ENCODE data around the gene COL11A1. TPM values are rescaled to one million over a fixed set of nuclear protein-coding genes. Genes with fewer than 3 reads are reported as not detected.

The COL11A1 gene
- polyA plus RNA-seq, 2 of the 4 experiments (the other 2 are of a cell fraction) = 6.8 to 13.6 TPM

DNA sequence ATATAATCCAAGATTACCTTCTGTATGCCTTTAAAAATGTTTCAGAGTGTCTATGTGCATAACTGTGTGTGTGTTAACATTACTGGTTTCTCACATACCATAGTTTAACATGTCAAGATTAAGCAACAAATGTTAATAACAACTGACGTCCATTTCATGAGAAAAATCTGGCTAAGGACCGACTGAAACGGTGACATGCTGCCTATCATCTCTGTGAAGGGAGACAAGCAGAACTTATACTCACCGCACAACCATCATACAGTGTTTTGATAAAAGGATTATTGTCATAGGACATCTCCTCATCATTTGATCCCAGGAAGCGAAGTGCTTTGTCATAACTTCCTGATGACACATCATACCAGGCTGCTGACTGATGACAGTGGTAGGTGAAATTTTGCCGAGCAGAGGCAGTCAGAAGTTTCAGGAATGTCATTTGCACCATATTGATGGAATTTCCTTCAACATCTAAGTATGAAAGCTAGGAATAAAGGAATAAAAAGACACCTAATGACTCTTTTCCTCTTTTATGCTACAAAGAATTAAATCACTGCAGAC lies 228.8 kb downstream of the COL11A1 start:
- TF ChIP-seq ZFP36 (IDR thresholded peaks at IDR 0.05; ENCODE audit: borderline replicate concordance, partially characterized antibody) = no peak
- TF ChIP-seq HOXB5 (CRISPR knock-in tag; IDR thresholded peaks at IDR 0.05) = no peak
- no peak for TF ChIP-seq RNF2 (IDR thresholded peaks at IDR 0.05; ENCODE audit: borderline replicate concordance, low read depth)
- 0 out of 5 replicates have a peak, but pooled peaks of 1 of the 2 experiments have one; percentile 6 for TF ChIP-seq RAD21 (conservative IDR thresholded peaks at IDR 0.05 in 1 of 2, IDR thresholded peaks at IDR 0.05 in 1 of 2)
- no peak for TF ChIP-seq FOSB (CRISPR knock-in tag; IDR thresholded peaks at IDR 0.05)
- no peak for TF ChIP-seq POLR2A (IDR thresholded peaks at IDR 0.05; ENCODE audit: low read length)
- no peak for TF ChIP-seq JUN (IDR thresholded peaks at IDR 0.05)
- TF ChIP-seq EHMT2 (IDR thresholded peaks at IDR 0.05; ENCODE audit: low read depth) = no peak
- TF ChIP-seq, protein P1, sequence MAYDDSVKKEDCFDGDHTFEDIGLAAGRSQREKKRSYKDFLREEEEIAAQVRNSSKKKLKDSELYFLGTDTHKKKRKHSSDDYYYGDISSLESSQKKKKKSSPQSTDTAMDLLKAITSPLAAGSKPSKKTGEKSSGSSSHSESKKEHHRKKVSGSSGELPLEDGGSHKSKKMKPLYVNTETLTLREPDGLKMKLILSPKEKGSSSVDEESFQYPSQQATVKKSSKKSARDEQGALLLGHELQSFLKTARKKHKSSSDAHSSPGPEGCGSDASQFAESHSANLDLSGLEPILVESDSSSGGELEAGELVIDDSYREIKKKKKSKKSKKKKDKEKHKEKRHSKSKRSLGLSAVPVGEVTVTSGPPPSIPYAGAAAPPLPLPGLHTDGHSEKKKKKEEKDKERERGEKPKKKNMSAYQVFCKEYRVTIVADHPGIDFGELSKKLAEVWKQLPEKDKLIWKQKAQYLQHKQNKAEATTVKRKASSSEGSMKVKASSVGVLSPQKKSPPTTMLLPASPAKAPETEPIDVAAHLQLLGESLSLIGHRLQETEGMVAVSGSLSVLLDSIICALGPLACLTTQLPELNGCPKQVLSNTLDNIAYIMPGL (CRISPR knock-in tag; IDR thresholded peaks at IDR 0.05; ENCODE audit: borderline replicate concordance) = no peak
- TF ChIP-seq TP53 (CRISPR knock-in tag; IDR thresholded peaks at IDR 0.05) = no peak
- TF ChIP-seq EHF (CRISPR knock-in tag; IDR thresholded peaks at IDR 0.05) = no peak
- no peak for TF ChIP-seq NPAS2 (CRISPR knock-in tag; IDR thresholded peaks at IDR 0.05; ENCODE audit: borderline replicate concordance)
- no peak for TF ChIP-seq CHD4 (IDR thresholded peaks at IDR 0.05; ENCODE audit: borderline replicate concordance)
- TF ChIP-seq TFCP2L1 (CRISPR knock-in tag; IDR thresholded peaks at IDR 0.05) = no peak
- no peak for TF ChIP-seq BHLHE40 (IDR thresholded peaks at IDR 0.05; ENCODE audit: low read depth, low read length)
- TF ChIP-seq EP300 (IDR thresholded peaks at IDR 0.05) = 0 out of 5 replicates have a peak, but pooled peaks of 1 of the 2 experiments have one; percentile 24
- no peak for TF ChIP-seq RCOR1 (IDR thresholded peaks at IDR 0.05; ENCODE audit: low read depth, low read length)
- TF ChIP-seq ZSCAN20 (CRISPR knock-in tag; IDR thresholded peaks at IDR 0.05) = no peak
- TF ChIP-seq ZNF302 (CRISPR knock-in tag; IDR thresholded peaks at IDR 0.05) = no peak
- TF ChIP-seq MAX (IDR thresholded peaks at IDR 0.05) = no peak
- no peak for TF ChIP-seq KDM5A (IDR thresholded peaks at IDR 0.05)
- TF ChIP-seq SMC3 (IDR thresholded peaks at IDR 0.05) = no peak
- TF ChIP-seq CBX8 (IDR thresholded peaks at IDR 0.05) = no peak
- no peak for TF ChIP-seq NR3C1 (IDR thresholded peaks at IDR 0.05)
- no peak for TF ChIP-seq MYC (IDR thresholded peaks at IDR 0.05; ENCODE audit: borderline replicate concordance, low read length)
- TF ChIP-seq HOXB13 (CRISPR knock-in tag; IDR thresholded peaks at IDR 0.05; ENCODE audit: low read depth) = no peak
- no peak for TF ChIP-seq ESRRA (IDR thresholded peaks at IDR 0.05; ENCODE audit: borderline replicate concordance, low read length)
- peak; percentile 56 for TF ChIP-seq JUNB (IDR thresholded peaks at IDR 0.05)
- TF ChIP-seq, protein P2, sequence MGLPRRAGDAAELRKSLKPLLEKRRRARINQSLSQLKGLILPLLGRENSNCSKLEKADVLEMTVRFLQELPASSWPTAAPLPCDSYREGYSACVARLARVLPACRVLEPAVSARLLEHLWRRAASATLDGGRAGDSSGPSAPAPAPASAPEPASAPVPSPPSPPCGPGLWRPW (IDR thresholded peaks at IDR 0.05) = no peak
- 0 out of 2 replicates have a peak, but pooled peaks have one; percentile 36 for TF ChIP-seq FOSL2 (IDR thresholded peaks at IDR 0.05)
- peak; percentile 76 for TF ChIP-seq FOSL2 (CRISPR knock-in tag; IDR thresholded peaks at IDR 0.05)
- no peak for TF ChIP-seq E2F6 (IDR thresholded peaks at IDR 0.05; ENCODE audit: borderline replicate concordance, low read depth)
- TF ChIP-seq MAFK (IDR thresholded peaks at IDR 0.05; ENCODE audit: partially characterized antibody) = peak; percentile 75
- TF ChIP-seq, protein P3, sequence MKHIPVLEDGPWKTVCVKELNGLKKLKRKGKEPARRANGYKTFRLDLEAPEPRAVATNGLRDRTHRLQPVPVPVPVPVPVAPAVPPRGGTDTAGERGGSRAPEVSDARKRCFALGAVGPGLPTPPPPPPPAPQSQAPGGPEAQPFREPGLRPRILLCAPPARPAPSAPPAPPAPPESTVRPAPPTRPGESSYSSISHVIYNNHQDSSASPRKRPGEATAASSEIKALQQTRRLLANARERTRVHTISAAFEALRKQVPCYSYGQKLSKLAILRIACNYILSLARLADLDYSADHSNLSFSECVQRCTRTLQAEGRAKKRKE (CRISPR knock-in tag; IDR thresholded peaks at IDR 0.05; ENCODE audit: low read depth) = no peak
- TF ChIP-seq SREBF2 (IDR thresholded peaks at IDR 0.05) = no peak
- ATAC-seq = peak; percentile 93 to 98
- Histone ChIP-seq H3K4me3 (no peak overlapping the region), H3K27ac (peak overlapping the region; percentile 66 to 77), H3K9me3 (no peaks in the 10 kb centered on the region), H3K4me2 (peak overlapping the region; percentile 68), H3K4me1 (peaks cover 15% of the 10 kb centered on the region)
- peak; percentile 11 to 79 for DNase-seq (ENCODE audit: low read depth in 1 of 2, low spot score in 1 of 2)
- 5% methylated on average over 5 of the region's 6 CpGs for WGBS (ENCODE audit: missing lambda C conversion rate)
- ChIA-PET POLR2A (no interaction called here), CTCF (interaction anchor here (1.0 kb wide), 1 partner anchor 11 kb away, joined by 3 read pairs; no protein-coding TSS in a partner anchor)
- FAIRE-seq = no peak
